ENCODE data around the gene ROCK2.
A peak's percentile ranks its signal among the peaks of the same experiment; 100 is the strongest.

The ROCK2 gene

DNA sequence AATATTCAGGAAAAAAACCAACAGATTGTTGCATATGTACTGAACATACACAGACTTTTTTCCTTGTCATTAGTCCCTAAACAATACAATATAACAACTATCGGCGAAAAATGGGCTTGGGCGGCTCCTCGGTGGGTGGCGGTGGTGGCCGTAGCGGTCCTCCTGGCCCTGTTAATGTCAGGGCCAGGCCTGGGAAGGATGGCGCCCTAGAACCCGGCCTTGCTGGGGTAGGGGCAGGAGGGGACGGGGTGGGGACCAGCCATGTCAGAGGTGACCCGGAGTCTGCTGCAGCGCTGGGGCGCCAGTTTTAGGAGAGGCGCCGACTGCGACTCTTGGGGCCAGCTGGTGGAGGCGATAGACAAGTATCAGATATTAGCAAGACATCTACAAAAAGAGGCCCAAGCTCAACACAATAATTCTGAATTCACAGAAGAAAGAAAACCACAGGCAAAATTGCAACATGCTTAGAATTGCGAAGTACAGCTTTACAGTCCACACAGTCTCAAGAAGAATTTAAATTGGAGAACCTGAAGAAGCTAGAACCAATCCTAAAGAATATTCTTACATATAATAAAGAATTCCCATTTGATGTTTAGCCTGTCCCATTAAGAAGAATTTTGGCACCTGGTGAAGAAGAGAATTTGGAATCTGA is 36.5 kb downstream of the ROCK2 start:
- no peak for DNase-seq

DNA sequence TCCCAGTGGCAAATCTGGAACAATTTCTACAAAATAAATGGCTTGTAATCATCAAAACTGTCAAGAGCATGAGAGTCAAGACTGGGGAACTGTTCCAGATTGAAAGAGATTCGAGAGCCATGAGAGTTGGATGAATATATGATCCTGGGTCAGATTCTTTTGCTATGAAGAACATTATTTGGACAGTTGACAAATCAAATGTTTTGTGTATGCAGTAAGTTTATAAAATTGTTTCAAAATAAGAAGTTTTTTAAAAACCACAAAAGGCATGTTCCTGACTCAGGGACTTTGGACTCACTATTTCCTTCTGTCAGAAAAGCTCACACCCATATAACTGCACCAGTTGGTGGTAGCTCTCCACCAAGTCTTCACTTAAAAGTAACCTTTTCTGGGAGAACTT is 38.5 kb downstream of the ROCK2 start:
- peak; percentile 19 for DNase-seq

DNA sequence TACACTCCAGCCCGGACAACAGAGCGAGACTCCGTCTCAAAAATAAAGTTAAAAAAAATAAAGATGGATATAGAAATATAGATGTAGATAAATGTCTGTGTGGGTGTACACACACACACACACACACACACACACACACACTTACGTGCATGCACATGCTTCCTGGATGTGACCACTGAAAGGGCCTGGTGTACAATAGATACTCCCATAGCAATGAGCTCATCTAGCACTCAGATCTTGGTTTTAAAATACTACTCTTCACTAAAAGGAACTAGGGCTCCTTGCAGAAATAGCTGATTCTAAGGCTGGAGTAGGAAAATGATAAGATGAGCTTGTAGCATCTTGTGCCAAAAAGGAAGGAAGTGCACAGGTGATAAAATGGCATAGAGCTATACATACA is 39.1 kb downstream of the ROCK2 start:
- no peak for DNase-seq

DNA sequence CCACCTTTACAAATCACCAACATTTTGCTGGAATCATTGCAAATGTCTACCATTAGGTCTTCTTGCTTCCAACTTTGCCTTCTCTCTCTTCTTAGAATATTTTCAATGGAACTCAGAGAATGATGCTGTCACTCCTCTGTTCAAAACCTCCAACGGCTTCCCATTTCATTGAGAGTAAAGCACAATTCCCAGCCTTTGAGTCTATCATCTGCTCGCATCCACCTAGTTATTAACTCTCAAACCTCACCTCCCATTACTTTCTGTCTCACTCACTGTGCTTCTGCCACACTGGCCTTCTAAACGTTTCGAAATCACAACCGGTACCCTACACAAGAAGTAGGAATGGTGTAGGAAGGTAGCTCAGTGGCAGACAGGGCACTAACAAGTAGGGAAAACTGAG is 40.0 kb downstream of the ROCK2 start:
- no peak for DNase-seq

DNA sequence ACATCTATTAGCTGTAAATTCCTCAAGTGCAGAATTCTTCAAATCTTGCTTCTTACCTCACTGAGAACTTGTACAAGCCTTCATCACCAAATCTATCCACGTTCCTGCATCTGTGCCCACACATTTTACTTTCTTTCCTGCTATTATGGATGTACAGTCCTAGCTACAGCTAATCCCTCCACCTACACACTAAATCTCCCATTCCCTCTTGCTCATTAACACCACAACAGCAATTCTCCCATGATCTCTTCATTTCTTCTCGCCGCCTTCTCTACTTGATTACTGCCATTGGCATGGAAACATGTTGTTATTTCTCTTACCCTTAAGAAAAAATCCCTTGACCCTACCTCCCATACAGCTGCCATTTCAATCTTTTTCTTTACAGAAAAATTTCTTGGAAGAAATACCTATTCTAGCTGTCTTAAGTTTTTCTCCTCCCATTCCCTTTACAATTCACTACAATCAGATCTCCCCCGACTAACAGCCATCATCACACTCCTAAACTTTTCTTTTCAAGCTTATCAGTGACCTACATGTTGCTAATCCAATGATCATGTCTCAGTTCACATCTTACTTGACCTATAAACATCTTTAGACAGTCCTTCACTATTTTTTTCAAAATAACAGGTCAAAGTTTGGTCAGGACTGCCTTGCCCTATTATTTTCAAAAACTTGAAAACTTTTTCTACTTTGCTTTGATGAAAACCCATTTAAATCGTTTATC is 41.0 kb downstream of the ROCK2 start:
- no peak for DNase-seq

DNA sequence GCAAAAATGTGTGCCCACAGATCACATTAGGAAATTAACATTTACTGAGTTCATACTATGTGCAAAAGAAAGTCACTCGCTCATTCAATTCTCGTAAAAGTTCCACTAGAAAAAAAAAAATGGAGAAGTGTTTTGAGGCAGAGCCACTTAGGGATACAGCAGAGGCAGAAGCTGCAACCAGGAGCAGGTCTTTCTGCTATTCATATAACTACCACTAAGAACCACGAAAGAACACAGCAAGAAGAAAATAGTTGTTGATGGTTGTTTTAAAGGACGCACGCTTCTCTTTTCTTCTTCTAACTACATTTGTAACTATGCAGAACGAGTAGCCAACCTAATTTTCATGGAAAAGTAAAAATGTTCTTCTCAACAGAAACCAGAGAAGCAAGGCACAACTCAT is 45.0 kb downstream of the ROCK2 start:
- DNase-seq: no peak

DNA sequence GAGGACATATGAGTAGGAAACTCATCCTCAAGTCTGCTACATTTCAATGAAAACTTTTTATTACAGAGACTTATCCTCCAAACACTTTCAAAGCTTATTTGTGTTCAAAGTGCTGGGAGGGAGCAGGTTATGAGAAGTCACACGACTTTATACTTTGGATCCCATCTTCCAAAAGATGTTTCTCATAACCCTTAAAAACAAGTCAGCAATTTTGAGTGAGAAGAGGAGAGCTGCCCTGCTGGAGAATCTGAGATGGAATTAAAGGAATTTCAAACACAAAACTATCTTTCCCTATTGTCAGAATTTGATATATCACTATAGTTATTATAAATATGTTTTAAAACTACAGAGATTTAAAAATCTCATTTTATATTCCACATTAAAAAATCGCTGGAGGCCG is 45.8 kb downstream of the ROCK2 start:
- DNase-seq: no peak

DNA sequence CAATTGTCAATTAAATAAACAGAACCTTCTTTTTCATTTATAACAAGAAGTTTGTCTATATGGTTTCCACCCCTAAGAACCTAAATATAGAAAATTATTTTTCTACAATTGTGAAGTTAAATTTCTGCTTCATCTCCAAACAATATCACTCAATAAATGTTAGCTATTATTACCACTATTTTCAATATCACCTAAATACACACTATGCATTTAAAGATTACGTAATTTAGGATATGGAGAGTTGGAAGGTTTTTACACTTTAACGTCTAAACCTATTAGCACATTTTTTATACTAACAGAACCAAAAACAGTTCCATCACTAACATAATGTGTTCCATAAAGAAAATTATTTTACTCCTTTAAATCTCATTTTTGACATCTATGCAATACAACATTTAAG is 48.0 kb downstream of the ROCK2 start:
- DNase-seq: no peak

DNA sequence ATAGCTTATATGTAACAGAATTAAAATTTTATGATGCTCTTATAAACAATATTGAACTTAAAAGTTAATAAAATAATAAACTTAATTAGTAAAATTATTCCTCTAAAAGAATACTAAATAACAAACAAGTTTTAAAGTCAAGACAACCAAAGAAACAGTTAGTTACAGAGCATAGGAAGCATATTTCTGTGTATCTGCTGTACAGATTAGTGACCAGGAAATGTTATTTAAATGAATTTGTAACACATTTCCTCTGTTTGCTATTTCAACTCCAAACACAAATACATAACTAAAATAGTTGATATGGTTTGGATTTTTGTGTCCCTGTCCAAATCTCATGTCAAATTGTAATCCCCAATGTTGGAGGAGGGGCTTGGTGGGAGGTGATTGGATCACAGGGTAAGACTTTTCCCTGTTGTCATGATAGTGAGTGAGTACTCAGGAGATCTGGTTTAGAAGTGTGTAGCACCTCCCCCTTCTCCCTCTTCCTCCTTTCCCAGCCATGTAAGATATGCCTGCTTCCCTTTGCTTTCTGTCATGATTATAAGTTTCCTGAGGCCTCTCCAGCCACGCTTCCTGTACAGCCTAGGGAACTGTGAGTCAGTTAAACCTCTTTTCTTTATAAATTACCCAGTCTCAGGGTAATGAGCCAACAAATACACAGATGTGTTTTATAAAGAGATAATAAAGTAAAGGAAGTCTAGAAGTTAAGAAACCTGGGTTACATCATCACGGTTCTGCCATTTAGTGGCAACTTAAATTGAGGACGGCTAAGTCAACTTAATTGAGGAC is 51.8 kb downstream of the ROCK2 start:
- peak; percentile 22 for DNase-seq

DNA sequence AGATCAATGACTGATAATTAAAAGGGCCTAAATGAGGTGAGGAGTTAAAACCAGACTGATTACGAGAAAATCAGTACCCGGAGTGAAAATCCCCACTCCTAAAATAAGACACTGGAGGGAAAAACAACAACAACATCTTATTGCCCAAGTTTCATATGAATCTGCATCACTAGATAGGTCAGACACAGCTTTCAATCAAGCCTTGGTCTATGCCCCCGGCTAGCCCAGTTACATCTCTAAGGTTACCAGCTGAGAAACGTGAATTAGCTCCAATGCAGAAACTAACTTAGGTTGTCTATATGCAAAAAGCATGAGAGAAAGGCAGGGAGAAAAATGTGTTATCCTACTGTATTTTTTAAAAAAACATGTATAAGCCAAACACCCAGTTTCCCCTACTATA is 53.7 kb downstream of the ROCK2 start:
- no peak for DNase-seq

DNA sequence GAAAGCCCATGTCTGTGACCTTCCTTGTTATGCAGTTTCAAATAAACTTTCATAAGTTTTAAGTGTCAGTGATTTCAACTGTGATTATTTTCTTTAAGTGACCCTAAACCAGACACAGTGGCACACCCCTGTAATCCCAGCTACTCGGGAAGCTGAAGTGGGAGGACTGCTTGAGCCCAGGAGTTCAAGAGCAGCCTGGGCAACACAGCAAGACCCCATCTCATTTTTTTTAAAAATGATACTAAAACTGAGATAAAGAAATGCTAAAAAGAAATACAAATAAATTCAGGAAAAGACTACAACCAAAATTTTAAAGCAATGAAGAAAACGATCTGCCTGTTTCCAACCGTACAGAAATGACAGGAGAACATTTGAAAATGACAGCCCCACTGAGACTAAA is 54.2 kb downstream of the ROCK2 start:
- DNase-seq: no peak

DNA sequence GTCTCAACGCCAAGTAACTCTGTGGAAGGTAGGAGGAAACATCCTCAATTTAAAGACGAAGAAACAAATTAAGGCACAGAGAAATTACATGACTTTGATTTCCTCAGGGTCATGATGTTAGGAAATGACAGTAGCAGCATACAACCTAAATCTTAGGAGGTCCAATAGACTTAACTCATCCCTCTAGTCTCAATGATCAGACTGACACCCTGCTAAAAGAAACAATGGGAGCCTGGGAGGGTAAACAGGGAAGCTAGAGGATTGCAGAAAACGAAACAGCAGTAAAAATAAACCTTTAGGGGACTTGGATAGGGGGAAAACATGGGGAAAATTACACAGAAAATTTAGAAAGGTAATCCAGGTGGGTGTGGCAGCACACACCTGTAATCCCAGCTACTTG is 56.0 kb downstream of the ROCK2 start:
- no peak for DNase-seq

DNA sequence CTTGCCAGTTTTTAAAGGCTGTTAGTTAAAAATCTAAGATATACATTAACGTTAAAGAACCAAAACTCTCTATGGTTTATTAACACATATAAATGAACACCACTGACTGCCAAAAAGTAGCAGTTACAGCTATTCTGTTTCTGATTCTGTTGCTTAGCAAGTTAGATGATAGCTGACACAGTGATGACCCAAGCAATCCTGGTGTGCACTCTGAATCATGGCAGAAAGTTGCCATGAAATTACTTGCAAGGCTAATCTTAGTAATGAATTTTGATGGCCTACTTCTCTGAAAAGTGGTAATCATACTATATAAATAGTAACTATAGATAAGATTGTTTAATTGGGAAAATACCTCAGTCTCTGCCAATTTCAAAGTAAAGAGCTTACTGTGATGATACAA is 57.7 kb downstream of the ROCK2 start:
- peak; percentile 39 for DNase-seq

DNA sequence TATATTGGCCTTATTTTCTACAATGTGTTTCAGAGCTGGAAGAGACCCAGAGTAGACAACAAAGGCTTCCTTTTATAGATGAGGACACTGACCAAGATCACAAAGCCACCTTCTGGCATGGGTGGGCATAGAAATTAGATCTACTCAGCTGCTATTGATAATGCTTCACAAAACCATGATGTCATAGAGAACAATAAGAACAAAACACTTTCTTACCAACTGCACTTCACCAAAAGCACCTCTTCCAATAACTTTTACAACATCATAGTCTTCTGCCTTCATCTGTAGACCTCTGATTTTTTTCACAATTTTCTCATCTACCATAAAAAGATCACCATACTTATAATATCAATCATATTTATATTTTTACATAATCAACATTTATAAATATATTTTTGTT is 58.1 kb downstream of the ROCK2 start:
- DNase-seq: no peak

DNA sequence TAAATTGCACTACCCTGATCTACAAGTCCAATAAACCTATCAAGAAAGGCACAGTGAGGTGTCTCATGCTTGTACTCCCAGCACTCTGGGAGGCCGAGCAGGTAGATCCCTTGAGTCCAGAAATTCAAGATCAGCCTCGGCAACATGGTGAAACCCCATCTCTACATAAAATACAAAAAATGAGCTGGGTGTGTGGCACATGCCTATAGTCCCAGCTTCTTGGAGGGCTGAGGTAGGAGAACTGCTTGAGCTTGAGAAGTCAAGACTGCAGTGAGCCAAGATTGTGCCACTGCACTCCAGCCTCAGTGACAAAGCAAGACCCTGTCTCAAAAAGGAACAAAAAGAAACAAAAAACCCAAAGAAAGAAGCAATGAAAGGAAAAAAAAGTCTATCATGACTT is 58.9 kb downstream of the ROCK2 start:
- DNase-seq: no peak

DNA sequence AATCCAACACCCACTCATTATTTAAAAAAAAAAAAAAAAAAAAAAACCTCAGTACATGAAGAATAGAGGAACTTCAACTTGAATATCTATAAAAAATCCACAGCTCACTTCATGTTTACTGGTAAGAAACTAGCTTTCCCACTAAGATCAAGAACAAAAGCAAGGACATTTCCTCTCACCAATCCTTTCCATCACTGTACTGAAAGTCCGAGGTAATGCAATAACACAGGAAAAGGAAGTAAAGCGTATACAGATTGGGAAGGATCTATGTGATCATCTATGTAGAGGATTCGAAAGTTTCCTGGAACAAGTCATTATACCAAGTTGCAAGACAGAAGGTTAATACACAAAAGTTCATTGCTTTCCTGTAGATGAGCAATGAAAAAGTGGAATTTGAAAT is 63.2 kb downstream of the ROCK2 start:
- DNase-seq: peak; percentile 91

DNA sequence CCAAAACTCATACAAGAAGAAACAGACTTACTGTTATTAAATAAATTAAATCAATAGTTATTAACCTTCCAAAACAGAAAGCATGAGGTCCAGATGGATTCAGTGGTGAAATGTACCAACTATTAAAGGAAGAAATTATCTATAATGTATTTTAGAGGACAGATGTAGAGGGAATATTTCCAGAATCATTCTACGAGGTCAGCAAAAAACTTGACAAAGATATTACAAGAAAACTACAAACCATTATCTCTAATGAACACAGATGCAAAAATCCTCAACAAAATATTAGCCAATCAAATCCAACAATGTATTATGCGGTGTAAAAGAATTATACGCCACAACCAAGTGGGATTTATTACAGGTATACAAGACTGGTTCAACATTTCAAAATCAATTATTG is 63.7 kb downstream of the ROCK2 start:
- DNase-seq: no peak

DNA sequence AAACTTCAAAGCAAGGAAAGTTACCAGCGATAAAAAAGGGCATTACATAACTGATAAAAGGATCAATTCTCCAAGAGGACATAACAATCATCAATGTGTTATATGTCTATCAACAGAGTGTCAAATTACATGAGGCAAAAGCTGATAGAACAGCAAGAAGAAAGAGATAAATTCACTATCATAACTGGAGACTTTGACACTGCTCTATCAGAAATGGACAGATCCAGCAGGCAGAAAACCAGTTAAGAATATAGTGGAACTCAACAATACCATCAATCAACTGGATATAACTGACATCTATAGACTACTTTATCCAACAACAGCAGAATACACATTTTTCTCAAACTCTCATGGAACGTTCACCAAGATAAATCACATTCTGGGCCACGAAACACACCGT is 65.0 kb downstream of the ROCK2 start:
- DNase-seq: no peak

DNA sequence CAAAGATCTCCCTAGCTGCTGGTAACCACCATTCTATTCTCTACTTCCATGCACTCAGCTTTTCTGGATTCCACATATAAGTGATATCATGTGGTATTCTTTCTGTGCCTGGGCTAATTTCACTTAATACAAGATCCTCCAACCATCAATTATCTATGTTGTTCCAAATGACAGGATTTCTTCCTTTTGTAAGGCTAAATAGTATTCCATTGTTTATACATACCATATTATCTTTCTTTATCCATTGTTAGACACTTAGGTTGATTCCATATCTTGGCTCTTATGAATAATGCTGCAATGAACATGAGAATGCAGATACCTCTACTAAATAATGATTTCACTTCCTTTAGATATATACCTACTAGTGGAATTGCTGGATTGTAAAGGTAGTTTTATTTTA is 66.2 kb downstream of the ROCK2 start:
- DNase-seq: no peak

DNA sequence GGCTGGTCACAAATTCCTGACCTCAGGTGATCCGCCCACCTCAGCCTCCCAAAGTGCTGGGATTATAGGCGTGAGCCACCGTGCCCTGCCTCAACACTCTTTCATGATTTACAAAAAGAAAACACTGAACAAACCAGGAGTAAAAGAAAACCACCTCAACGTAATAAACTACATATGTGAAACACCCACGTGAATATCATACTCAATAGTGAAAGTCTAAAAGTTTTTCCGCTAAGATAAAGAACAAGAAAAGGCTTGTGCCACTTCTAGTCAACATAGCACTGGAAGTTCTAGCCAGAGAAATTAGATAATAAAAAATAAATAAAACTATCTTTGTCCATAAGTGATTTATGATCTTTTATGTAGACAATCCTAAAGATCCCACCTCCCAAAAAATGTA is 68.5 kb downstream of the ROCK2 start:
- no peak for DNase-seq

DNA sequence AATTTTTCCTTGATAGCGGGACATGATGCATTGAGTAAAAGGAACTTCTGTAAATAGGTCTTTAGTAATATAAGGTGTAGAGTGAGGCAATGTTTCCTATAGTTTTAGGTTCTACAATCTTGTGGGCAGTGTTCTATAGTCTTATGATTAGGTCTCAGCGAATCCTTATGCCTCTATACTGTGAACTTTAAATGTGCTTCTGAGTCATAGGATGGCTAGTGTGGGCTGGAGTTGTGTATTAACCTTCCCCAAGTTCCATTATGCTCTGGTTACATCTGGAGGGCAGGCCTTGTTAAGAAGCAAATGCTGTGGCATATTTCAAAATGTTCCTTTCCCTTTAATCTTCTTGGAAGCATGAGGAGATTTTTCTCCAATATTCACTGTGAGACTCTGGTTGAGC is 73.5 kb downstream of the ROCK2 start:
- peak; percentile 79 for DNase-seq

DNA sequence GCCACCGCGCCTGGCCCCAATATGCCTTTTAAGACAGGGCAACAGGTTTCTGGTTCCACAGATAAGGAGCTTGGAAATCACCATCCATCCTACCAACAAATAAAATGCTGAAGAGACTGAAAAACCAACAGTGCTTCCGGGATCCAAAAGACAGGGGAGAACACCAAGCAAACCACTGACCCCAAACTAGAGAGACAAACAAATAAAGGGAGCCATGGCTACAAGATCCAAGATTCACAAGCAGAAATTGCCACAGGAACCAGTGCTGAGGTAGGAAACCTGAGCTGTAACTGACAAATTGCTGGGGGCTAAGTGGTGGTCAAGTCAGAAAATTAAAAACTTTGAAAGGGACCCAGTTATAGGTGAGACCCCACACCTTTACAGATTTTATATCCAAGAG is 76.5 kb downstream of the ROCK2 start:
- DNase-seq: no peak

DNA sequence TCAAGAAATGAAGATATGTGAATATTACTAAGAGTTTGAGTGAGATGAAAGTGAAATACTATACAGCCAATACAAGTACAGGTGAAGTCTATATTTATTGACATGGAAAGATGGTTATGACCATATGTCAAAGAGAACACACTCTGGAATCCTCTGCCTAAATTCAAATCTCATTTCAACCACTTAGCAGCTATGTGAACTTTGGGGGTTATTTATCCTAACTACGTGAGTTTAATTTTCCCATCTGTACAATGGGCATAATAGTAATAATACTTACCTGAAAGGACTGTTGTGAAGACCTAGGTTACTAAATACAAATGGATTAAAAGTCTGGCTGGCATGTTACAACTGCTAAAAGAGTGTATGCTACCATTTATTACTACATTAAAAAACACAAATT is 79.6 kb downstream of the ROCK2 start:
- DNase-seq: no peak

DNA sequence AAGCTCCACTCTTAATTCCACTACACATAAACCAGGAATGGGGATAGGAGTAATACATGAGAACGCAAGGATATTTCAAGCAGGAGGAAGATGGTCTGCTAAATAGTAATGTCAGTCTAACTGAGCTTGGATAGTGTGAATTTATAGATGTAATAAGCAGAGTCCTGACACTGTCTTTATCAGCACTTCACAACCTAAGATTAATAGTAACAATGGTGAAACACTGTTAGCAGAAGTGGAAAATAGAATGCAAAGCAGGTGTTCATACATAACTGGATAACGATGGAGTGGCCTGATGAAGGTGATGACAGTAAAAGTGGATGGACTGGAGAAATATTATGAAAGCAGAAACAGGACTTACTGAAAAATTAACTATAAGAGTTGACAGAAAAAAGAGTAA is 80.4 kb downstream of the ROCK2 start:
- DNase-seq: no peak
